Fibroblast of upper back skin (primary cell): ENCODE measurements around the gene SLC13A3.

ENCODE experiments used
- DNase-seq: peaks from one replicate; pipeline ENCODE4 v3.0.0-alpha.2; 2013

The SLC13A3 gene

GRCh38 chr20:46552460-46553420, 98.5 kb downstream of the SLC13A3 start:
- no peak for DNase-seq

GRCh38 chr20:46551522-46552381, 99.5 kb downstream of the SLC13A3 start:
- no peak for DNase-seq

DNA sequence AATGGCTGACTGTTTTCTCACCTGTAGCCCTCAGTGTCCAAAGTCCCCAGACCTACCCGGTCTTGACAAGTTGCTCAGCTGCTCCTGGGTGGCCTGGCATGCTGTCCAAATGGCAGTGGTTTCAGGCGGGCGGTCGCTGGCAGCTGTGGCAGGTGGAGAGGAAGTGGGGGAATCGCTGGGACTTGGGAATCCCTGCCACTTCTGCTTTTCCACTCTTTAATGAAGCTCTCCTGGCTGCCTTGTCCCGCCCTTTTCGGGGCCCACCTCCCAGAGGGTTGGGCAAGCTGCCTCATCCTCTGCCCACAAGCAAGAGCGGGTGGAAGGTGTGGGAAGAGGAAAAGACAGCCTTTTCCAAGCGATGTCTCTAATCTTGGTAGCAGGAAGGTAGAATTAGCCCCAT, 100.8 kb downstream of the SLC13A3 start, which contains the start of gene OCSTAMP:
TSS of gene OCSTAMP (minus strand) at position 194 of the 400 bp plus-strand sequence. CDS start at position 100, 94 bp downstream.
- DNase-seq: no peak

- DNase-seq: no peak
Observed at GRCh38 chr20:46549188-46549972, 101.9 kb downstream of the SLC13A3 start.

GRCh38 chr20:46548688-46549087, 102.6 kb downstream of the SLC13A3 start:
- no peak for DNase-seq

GRCh38 chr20:46547995-46548394, 103.3 kb downstream of the SLC13A3 start:
- DNase-seq: no peak

DNA sequence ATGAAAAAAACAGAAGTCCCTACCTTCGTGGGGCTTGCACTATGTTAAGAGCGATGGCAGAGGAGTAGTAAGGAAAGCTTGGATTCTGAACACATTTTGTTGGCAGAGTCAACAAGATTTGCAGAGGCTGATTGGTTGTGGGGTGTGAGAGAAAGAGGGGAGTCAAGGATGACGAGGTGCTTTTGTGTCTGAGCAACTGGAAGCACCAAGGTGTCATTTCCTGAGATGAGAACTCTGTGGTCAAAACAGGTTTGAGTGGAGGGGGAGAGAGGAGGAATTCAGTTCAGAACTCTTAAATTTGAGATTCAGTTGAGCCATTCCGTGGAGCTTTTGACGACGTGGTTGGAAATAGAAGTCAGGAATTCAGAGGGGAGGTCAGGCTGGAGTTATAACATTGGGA, 104.3 kb downstream of the SLC13A3 start:
- no peak for DNase-seq

DNA sequence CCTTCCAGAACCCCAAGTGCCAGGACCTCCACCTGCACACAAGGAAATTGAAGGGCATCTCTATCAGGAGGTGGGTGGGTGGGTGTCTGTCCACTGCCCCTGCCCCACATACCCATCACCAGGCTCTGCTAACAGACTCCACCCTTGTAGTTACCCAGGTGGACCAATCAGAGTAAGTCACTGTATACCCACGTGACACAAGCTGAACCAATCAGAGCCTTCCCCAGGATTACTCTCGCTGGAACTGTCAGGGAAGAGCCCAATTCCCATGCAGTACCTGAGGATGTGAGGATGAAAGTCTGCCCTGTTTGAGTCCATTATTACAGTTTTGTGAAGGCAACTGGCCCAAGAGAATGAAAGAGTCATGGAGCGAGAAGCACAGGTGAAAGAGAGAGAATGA, 105.0 kb downstream of the SLC13A3 start:
- DNase-seq: no peak

GRCh38 chr20:46545827-46546138, 105.5 kb downstream of the SLC13A3 start:
- DNase-seq: no peak

- DNase-seq: peak; percentile 10
Observed at GRCh38 chr20:46545077-46545826, 106.0 kb downstream of the SLC13A3 start.

DNA sequence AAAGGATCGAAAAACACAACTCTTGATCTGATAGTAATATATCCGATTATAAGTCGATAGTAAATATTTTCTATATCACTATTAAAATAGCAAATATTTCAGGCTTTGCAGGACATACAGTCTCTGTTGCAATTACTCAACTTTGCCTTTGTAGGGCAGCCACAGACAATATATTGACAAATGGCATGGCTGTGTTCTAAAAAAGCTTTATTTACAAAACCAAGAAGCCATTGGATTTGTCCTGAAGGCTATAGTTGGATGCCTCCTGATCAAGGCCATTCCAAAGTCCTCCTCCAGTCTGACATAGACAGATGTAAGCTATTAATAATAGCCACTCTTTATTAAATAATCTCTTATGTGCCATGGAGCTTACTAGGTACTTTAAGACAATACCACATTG, 106.7 kb downstream of the SLC13A3 start:
- no peak for DNase-seq

- no peak for DNase-seq
Observed at GRCh38 chr20:46543959-46544358, 107.3 kb downstream of the SLC13A3 start.

GRCh38 chr20:46543033-46543432, 108.2 kb downstream of the SLC13A3 start:
- DNase-seq: no peak

- DNase-seq: no peak
Observed at GRCh38 chr20:46541229-46541935, 109.9 kb downstream of the SLC13A3 start.

- no peak for DNase-seq
Observed at GRCh38 chr20:46539113-46539512, 112.1 kb downstream of the SLC13A3 start.

DNA sequence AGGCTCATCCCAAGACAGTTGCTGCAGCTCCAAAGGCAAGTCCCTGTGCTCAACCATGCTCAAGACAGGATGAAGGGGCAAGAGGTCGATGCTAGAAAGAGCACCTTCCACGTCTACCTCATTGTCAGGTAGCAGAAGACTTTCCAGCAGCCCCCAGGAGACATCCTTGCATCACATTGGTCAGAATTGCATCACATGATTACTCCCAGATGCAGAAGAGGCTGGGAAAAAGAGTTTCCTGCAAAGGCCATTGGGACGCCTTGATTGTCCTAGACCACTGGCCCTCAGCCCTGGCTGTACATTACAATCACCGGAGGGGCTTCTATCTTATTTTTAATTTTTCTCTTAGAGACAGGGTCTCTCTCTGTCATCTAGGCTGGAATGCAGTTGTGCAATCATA, 120.6 kb downstream of the SLC13A3 start:
- no peak for DNase-seq

- DNase-seq: peak; percentile 8
Observed at GRCh38 chr20:46523696-46524328, 127.4 kb downstream of the SLC13A3 start.

DNA sequence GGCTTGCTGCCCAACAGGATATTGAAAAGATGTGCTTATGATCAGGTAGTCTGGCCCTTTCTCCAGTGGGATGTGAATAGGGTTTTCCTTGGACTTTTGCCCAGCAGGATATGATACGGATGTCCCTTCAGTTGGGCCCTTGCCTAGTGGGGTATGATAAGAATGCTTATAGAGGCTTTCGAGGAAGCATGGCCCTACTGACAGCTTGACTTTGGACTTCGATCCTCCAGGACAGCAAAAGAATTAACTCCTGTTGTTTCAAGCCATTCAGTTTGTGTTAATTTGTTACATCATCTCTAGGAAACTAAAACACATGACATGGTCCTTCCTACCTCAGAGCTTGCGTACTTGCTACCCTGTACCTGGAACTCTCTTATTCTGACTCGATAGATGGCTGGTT, 128.2 kb downstream of the SLC13A3 start:
- no peak for DNase-seq

DNA sequence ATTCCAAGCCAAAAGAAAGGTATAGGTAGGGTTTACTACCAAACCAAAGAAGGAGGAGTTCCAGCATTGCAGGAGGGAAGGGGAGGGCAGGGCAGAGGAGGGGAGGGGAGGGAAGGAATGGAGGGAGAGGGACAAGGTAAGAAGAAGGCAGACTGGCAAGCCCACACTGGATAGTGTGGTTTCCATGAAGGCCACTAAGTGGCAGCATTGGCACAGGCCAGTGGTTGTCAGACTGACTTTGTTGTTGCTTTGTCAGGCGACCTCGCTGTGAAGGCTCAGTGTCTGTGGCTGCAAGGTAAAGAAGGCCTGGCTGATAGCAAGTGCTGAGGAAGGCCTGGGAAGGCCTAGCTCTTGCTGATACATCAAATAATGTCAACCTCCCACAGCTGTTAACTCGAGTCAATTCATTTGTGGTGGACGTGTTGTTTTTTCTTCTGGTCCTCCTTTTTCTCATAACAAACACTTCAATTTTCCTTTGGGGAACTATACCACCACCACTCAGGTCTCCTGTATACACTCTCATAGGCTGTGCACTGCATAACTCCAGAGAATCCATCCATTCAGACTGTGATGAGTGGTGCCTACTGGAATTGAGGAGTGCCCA, 130.2 kb downstream of the SLC13A3 start:
- peak; percentile 44 for DNase-seq

GRCh38 chr20:46520540-46520939, 130.7 kb downstream of the SLC13A3 start:
- no peak for DNase-seq
